WTC11 (cell line): Measurements from ENCODE around the gene GALR3. TPM values are rescaled to one million over a fixed set of nuclear protein-coding genes. Genes with fewer than 3 reads are reported as not detected.

Source experiments
- ATF6 ChIP-seq: sonication (generic); formaldehyde crosslinking; IDR thresholded peaks from 2 replicates; pipeline ENCODE4 v1.8.1; 2023; ENCODE audit warnings: mild to moderate bottlenecking, missing genetic modification reagents
- CDX4 ChIP-seq: fragments of 250-450 bp; sonication (Bioruptor Pico); IDR thresholded peaks from 2 replicates; pipeline ENCODE4 v1.9.0; 2021; ENCODE audit warnings: moderate library complexity, mild to moderate bottlenecking, inconsistent platforms, borderline replicate concordance
- CTCF ChIP-seq: fragments of 200-600 bp; IDR thresholded peaks from 2 replicates; pipeline ENCODE4 v1.8.0; 2022; ENCODE audit warnings: antibody characterized with exemption
- ESRRA ChIP-seq: sonication (generic); formaldehyde crosslinking; IDR thresholded peaks from 2 replicates; pipeline ENCODE4 v1.8.1; 2022; ENCODE audit warnings: mild to moderate bottlenecking, missing genetic modification reagents, borderline replicate concordance
- FOXK1 ChIP-seq: sonication (generic); formaldehyde crosslinking; IDR thresholded peaks from 2 replicates; pipeline ENCODE4 v1.8.0; 2022; ENCODE audit warnings: mild to moderate bottlenecking, moderate library complexity, missing genetic modification reagents
- GRHL2 ChIP-seq: fragments of 250-450 bp; sonication (Bioruptor Pico); IDR thresholded peaks from 2 replicates; pipeline ENCODE4 v1.8.0; 2022; ENCODE audit warnings: mild to moderate bottlenecking, moderate library complexity; ENCODE audit not compliant: insufficient replicate concordance, severe bottlenecking
- GTF2I ChIP-seq: fragments of 250-450 bp; sonication (Bioruptor Pico); conservative IDR thresholded peaks from 2 replicates; pipeline ENCODE4 v1.4.0; 2021; ENCODE audit warnings: mild to moderate bottlenecking
- HMGA2 ChIP-seq: fragments of 250-450 bp; sonication (Bioruptor Pico); IDR thresholded peaks from 2 replicates; pipeline ENCODE4 v1.4.0; 2021; ENCODE audit warnings: mild to moderate bottlenecking, moderate library complexity
- JAZF1 ChIP-seq: fragments of 250-450 bp; sonication (Bioruptor Pico); IDR thresholded peaks from 2 replicates; pipeline ENCODE4 v1.9.0; 2021; ENCODE audit warnings: moderate library complexity, mild to moderate bottlenecking, inconsistent platforms
- MAX ChIP-seq: sonication (generic); formaldehyde crosslinking; IDR thresholded peaks from 2 replicates; pipeline ENCODE4 v1.8.0; 2022; ENCODE audit warnings: mild to moderate bottlenecking, missing genetic modification reagents
- MLX ChIP-seq: sonication (generic); formaldehyde crosslinking; IDR thresholded peaks from 2 replicates; pipeline ENCODE4 v1.8.1; 2023; ENCODE audit warnings: mild to moderate bottlenecking, missing genetic modification reagents, moderate library complexity
- NFATC4 ChIP-seq: fragments of 250-450 bp; sonication (Bioruptor Pico); IDR thresholded peaks from 2 replicates; pipeline ENCODE4 v1.9.0; 2021; ENCODE audit warnings: mild to moderate bottlenecking
- NFE2L1 ChIP-seq: sonication (generic); formaldehyde crosslinking; IDR thresholded peaks from 2 replicates; pipeline ENCODE4 v1.8.1; 2023; ENCODE audit warnings: missing genetic modification reagents
- NFYB ChIP-seq: sonication (generic); formaldehyde crosslinking; conservative IDR thresholded peaks from 2 replicates; pipeline ENCODE4 v1.8.0; 2022; ENCODE audit warnings: low read depth, missing genetic modification reagents
- NR3C1 ChIP-seq: sonication (generic); formaldehyde crosslinking; conservative IDR thresholded peaks from 2 replicates; pipeline ENCODE4 v1.8.1; 2023; ENCODE audit warnings: low read depth, mild to moderate bottlenecking, missing genetic modification reagents
- PRDM15 ChIP-seq: sonication (generic); formaldehyde crosslinking; IDR thresholded peaks from 2 replicates; pipeline ENCODE4 v1.8.0; 2022; ENCODE audit warnings: missing genetic modification reagents
- SMAD3 ChIP-seq: sonication (generic); formaldehyde crosslinking; IDR thresholded peaks from 2 replicates; pipeline ENCODE4 v1.8.0; 2022; ENCODE audit warnings: missing genetic modification reagents, mild to moderate bottlenecking, borderline replicate concordance
- SOX15 ChIP-seq: fragments of 250-450 bp; sonication (Bioruptor Pico); IDR thresholded peaks from 2 replicates; pipeline ENCODE4 v1.9.0; 2021; ENCODE audit warnings: mild to moderate bottlenecking
- TCF7 ChIP-seq: sonication (generic); formaldehyde crosslinking; IDR thresholded peaks from 2 replicates; pipeline ENCODE4 v1.8.0; 2022; ENCODE audit warnings: mild to moderate bottlenecking, low read depth, missing genetic modification reagents, moderate library complexity
- USF1 ChIP-seq: sonication (generic); formaldehyde crosslinking; IDR thresholded peaks from 2 replicates; pipeline ENCODE4 v1.8.0; 2022; ENCODE audit warnings: mild to moderate bottlenecking, missing genetic modification reagents
- ZNF416 ChIP-seq: fragments of 250-450 bp; sonication (Bioruptor Pico); IDR thresholded peaks from 2 replicates; pipeline ENCODE4 v1.9.0; 2021; ENCODE audit warnings: mild to moderate bottlenecking, inconsistent platforms
- ZNF423 ChIP-seq: fragments of 250-450 bp; sonication (Bioruptor Pico); IDR thresholded peaks from 2 replicates; pipeline ENCODE4 v2.1.2; 2022; ENCODE audit warnings: mild to moderate bottlenecking, moderate library complexity
- ZNF532 ChIP-seq: fragments of 250-450 bp; sonication (Bioruptor Pico); IDR thresholded peaks from 2 replicates; pipeline ENCODE4 v1.9.0; 2021; ENCODE audit warnings: mild to moderate bottlenecking, borderline replicate concordance
- ZSCAN18 ChIP-seq: fragments of 250-450 bp; sonication (Bioruptor Pico); IDR thresholded peaks from 2 replicates; pipeline ENCODE4 v2.1.2; 2022; ENCODE audit warnings: mild to moderate bottlenecking, moderate library complexity
- total RNA-seq: library from RNA; stranded (reverse); gene quantifications from 3 replicates; pipeline ENCODE4 v1.2.3, GENCODE V29; 2021

The GALR3 gene
- total RNA-seq, 1 experiment from 2014 or later: 0.79 TPM

GRCh38 chr22:37849089-37849751 is 26.0 kb downstream of the GALR3 start, which contains the start of gene EIF3L (continued):
- no peak for TF ChIP-seq ATF6 (CRISPR knock-in tag)
- TF ChIP-seq NR3C1 (CRISPR knock-in tag): no peak
- no peak for TF ChIP-seq PRDM15
- peak; percentile 56 for TF ChIP-seq USF1 (CRISPR knock-in tag)
- no peak for TF ChIP-seq MLX (CRISPR knock-in tag)
- no peak for TF ChIP-seq GTF2I (CRISPR knock-in tag)
- TF ChIP-seq ZNF416 (CRISPR knock-in tag): no peak
- TF ChIP-seq GRHL2 (CRISPR knock-in tag): no peak
- TF ChIP-seq CTCF: no peak
- TF ChIP-seq NFE2L1 (CRISPR knock-in tag): no peak
- TF ChIP-seq ZSCAN18 (CRISPR knock-in tag): no peak
- TF ChIP-seq HMGA2 (CRISPR knock-in tag): no peak
- no peak for TF ChIP-seq ZNF423
- no peak for TF ChIP-seq SMAD3
- no peak for TF ChIP-seq ZNF532 (CRISPR knock-in tag)
- no peak for TF ChIP-seq SOX15
- TF ChIP-seq FOXK1 (CRISPR knock-in tag): peak; percentile 80
- TF ChIP-seq NFATC4 (CRISPR knock-in tag): no peak
- TF ChIP-seq MAX (CRISPR knock-in tag): peak; percentile 83
- TF ChIP-seq ESRRA (CRISPR knock-in tag): no peak
- TF ChIP-seq NFYB (CRISPR knock-in tag): no peak
- TF ChIP-seq JAZF1: no peak
- TF ChIP-seq CDX4 (CRISPR knock-in tag): no peak
- TF ChIP-seq TCF7 (CRISPR knock-in tag): no peak; the same call in 1 of the 2 replicates
